Measurements from ENCODE around the gene INSL4. TPM values are rescaled to one million over a fixed set of nuclear protein-coding genes. Genes with fewer than 3 reads are reported as not detected.

Gene INSL4
- total RNA-seq, result not detected in 2 replicates

- no peak for DNase-seq (ENCODE audit: low read depth in 2 of 2)
Measured at GRCh38 chr9:5231212-5231611, at the start of gene INSL4. TSS of gene INSL4 (plus strand) at chr9:5231419. CDS start at chr9:5231524, 105 bp downstream.

- no peak for DNase-seq (ENCODE audit: low read depth in 2 of 2)
Measured at GRCh38 chr9:5184776-5185175, 46.4 kb upstream of the INSL4 start.

- DNase-seq (ENCODE audit: low read depth in 2 of 2), result no peak
Measured at GRCh38 chr9:5185220-5185840, 45.9 kb upstream of the INSL4 start, which contains the start of gene INSL6. TSS of gene INSL6 (minus strand) at chr9:5185639. CDS start at chr9:5185602, 37 bp downstream.

GRCh38 chr9:5186416-5187169, 44.6 kb upstream of the INSL4 start:
- DNase-seq (ENCODE audit: low read depth in 2 of 2), result peak; percentile 68 to 82

- no peak for DNase-seq (ENCODE audit: low read depth in 2 of 2)
Measured at GRCh38 chr9:5188060-5188984, 42.9 kb upstream of the INSL4 start.

GRCh38 chr9:5191985-5192384, 39.2 kb upstream of the INSL4 start:
- DNase-seq (ENCODE audit: low read depth in 2 of 2), result no peak

DNA sequence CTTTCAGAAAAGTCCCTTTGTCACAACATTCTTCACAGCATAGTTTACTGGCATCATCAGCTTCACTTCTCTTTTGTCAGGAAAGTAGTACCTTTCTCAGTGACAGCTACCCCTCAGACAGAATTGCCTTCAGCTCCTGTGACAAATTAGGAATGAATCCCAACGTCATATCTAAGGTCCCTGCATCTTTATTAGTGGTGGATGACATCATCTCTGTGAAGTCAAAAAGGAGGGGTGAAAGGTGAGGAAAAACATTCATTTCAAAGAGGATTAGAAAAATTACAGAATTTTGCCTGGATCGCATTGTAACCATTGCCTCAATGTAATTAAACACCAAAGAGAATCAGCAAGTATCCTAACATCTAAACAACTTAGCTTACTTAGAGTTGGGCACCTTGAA, 37.9 kb upstream of the INSL4 start:
- no peak for DNase-seq (ENCODE audit: low read depth in 2 of 2)

GRCh38 chr9:5195463-5195862, 35.8 kb upstream of the INSL4 start:
- no peak for DNase-seq (ENCODE audit: low read depth in 2 of 2)

DNA sequence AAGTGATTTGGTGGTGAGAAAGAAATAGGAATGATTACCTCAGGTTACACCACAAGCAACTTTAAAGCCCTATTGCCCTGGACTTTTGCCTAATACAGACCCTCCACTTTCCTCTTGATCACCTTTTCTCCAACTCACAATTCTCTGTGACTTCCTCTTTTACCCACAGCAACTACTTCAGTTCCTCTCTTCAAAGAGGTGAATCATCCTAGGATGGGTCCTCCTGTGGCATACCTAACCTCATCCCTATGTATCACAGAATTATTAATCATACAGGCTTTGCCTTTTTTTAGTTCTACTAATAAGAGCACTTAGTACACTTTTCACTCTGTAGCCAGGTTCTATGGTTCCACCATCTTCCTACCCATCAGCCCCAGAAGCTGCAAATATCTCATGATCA, 26.1 kb upstream of the INSL4 start:
- DNase-seq (ENCODE audit: low read depth in 2 of 2), result no peak

DNA sequence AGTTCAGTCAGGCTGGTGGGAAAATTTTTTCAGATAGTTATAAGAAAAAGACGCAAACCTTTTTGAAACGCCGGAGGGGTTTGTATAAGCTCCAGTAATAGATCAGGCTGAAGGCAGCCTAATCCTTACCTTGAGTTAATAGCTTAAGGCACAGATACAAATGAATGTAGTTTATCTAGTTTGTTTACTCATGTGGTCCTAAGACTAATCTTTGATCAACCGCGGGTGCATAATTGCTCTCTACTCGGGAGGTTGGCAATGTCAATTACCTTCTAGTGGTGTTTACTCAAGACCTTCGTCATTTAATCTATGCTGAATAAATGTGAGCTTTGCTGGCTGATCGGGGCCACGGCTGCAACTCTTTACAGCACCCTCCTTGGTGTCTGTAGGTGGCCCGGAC, 665 bp upstream of the INSL4 start:
- no peak for DNase-seq (ENCODE audit: low read depth in 2 of 2)

DNA sequence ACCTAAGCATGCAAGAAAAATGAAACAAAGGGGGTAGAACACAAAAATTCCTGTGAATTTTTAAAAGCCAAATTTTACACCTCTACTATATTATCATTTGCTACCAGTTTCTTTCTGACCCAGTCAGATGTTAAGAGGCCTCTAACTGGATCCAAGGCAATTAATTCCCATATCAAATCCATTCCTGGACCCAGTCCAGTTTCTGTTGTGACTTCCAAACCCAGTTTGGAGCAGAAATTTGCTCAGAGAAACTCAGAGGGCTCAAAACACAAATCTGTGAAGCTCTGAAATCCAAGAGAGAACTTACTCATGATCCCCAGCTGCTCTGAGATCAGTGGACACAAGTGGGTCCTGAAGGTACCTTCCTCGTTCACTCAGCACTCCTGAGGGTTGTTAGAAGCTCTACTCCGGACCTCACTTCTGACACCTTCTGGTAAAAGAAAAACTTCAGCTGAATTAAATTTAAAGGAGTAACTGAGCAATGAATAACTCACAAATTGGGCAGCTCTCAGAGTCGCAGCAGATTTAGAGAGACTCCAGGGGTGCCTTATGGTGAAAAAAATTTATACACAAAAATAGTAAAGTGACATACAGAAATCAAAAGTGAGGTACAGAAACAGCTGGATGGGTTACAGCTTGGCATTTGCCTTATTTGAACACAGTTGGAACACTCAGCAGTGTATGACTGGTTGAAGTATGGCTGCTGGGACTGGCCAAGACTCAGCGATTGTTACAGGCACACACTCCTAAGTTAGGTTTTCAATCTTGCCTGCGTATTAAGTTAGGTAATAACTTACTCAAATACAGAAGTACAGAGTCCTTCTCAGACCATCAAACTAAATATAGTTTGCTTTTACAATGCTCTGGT, 32.4 kb downstream of the INSL4 start:
- peak in 1 of 2 donors; percentile 29 for DNase-seq (ENCODE audit: low read depth in 2 of 2)

DNA sequence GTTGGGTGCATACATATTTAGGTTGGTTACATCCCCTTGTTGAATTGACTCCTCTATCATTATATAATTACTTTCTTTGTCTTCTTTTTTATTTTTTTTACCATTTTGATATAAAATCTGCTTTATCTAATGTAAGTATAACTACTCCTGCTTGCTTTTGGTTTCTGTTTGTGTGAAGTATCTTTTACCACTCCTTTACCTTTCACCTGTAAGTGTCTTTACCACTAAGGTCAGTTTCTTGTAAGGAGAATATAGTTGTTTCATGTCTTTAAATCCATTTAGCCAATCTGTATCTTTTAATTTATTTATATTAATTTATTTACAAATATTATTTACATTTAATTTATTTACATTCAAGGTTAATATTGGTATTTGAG, 33.0 kb downstream of the INSL4 start:
- no peak for DNase-seq (ENCODE audit: low read depth in 2 of 2)

- no peak for DNase-seq (ENCODE audit: low read depth in 2 of 2)
Measured at GRCh38 chr9:5265939-5266338, 34.7 kb downstream of the INSL4 start.

DNA sequence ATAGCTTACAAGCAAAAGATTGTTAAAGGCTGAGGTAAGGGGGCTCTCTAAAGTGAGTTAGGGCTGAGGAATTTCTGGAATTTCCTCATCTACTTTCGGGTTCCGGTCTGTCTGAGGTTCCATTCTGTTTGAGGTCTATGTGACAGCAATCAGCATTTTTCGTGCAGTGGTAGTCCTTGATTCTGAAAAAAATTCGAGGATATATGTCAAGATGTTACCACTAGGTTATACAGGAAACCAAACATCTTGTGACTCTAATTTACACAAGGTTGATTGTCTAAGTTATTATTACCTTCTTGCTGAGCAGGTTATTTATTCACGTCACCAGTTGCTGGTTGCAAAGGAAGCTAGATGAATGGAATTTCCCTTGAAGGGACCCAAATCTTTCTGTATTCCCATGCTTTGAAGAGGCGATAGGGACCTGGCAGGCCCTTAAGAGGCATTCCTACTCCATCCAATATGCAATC, 38.1 kb downstream of the INSL4 start:
- peak; percentile 40 to 82 for DNase-seq (ENCODE audit: low read depth in 2 of 2)

DNA sequence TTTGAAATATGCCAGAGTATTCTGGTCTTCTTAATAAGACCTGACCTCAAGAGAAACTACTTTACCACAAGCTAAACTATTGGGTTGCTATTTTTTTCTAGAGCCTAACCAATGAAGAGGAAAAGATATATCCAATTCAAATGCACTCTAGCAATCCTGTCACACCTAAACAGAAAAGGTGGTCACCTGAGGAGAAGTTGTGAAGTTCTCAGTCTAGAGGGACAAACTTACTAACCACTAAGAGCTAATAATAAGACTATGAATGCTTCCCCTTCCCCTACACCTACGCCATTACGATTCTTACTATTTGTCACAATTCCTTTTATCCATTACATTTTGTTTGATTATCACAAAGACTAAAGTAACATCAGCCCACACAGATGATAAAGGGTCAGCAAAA, 43.6 kb downstream of the INSL4 start:
- DNase-seq (ENCODE audit: low read depth in 2 of 2), result no peak

DNA sequence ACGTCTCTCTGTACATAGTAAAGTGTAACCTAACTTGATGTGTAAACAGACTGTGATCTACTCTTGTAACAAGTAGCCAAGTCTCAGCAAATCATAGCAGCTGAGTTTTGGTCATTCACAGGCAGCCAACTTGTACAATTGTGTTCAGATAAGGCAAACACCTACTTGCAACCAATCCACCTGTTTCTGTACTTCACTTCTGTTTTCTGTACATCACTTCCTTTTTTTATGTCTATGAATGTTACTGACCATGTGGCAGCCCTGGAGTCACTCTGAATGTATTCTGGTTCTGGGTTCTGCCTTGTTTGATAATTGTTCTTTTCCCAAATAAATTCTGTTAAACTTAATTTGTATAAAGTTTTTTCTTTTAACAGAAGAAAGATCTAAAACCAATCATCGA, 47.3 kb downstream of the INSL4 start:
- no peak for DNase-seq (ENCODE audit: low read depth in 2 of 2)

Other genes with a start within 250 kb of the INSL4 start
- 3.9 and 5.6 TPM in 2 replicates for gene JAK2, start 246.1 kb upstream of the INSL4 start, total RNA-seq
- gene INSL6, start 45.8 kb upstream of the INSL4 start, total RNA-seq, result not detected in 2 replicates
- 0.38 and 0.90 TPM in 2 replicates for gene RLN2, start 73.3 kb downstream of the INSL4 start, total RNA-seq
- 0.13 TPM in 1 of 2 replicates, not detected in the other for gene RLN1, start 108.5 kb downstream of the INSL4 start, total RNA-seq
- 5.4 and 6.9 TPM in 2 replicates for gene PLGRKT, start 206.5 kb downstream of the INSL4 start, total RNA-seq
- 5.3 and 6.4 TPM in 2 replicates for gene CD274, start 219.1 kb downstream of the INSL4 start, total RNA-seq